ENCODE measurements around the gene JCAD.
"Not testable (repeated sequence)": the region's sequence is repeated elsewhere in the genome, so short reads cannot be mapped to it uniquely, and the experiment has no call there.

JCAD gene

GRCh38 chr10:30059209-30060107, at the start of gene JCAD:
TSS of gene JCAD (minus strand) at chr10:30059586. CDS start at chr10:30047812, 11,774 bp downstream.
- DNase-seq = no peak

- DNase-seq = no peak
These were observed 47.6 kb upstream of the JCAD start for GRCh38 chr10:30106987-30107386.

- no peak for DNase-seq
These were observed 44.4 kb upstream of the JCAD start for GRCh38 chr10:30103595-30104320.

DNA sequence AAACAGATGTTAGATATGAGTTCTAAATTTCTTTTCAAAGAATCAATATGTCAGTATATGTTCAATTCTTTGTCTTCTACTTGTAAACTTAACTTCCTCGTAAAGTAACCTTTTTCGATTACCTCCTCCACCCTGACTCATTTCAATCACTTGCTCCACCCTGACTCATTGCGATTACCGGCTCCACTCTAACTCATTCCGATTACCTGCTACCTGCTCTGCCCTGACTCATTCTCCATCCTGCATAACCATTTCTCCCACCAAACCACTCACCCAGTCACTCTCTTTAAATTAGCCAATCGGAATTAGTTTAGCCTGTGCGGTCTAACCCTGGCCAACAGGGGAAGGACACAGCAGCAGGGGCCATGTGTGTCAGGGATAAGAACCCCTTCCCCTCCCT, 40.3 kb upstream of the JCAD start:
- DNase-seq = not testable (repeated sequence)

DNA sequence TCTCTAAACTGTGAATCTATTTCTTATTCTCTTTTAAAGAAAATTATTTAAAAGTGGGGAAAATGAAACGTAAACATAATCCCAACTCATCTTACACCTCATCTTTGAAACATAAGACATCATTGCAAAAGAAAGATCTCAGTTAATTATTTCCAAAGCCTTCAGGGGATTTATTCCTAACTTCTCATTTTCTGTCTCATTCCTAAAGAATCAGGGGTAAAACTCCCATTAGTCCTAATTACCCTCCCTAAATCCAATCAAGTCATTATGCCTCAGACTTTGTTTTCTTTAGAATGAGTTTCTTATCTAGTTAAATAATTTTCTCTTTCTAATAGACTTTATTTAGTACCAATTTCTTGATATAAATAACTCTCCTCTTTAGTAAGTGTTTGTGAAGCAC, 39.7 kb upstream of the JCAD start:
- no peak for DNase-seq

- no peak for DNase-seq
These were observed 39.2 kb upstream of the JCAD start for GRCh38 chr10:30098629-30099028.

DNA sequence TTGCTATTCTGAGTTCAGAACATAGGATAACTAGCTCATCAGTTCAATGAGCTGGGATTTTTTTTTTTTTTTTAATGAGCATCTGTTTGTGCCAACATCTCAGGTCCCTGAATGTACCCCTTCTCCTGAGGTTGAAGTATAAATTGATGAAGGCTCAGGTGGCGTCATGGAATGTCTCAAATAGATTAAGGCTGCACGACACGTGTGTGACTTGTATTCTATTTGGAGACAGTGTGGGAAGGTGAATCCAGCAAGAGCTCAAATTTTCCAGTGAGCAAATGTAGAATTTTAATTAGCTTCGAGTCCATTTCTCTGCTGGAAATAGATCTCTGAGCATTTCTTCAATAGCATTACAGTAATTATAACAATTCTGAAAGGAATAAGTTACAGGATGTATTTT, 37.2 kb upstream of the JCAD start:
- DNase-seq = no peak

DNA sequence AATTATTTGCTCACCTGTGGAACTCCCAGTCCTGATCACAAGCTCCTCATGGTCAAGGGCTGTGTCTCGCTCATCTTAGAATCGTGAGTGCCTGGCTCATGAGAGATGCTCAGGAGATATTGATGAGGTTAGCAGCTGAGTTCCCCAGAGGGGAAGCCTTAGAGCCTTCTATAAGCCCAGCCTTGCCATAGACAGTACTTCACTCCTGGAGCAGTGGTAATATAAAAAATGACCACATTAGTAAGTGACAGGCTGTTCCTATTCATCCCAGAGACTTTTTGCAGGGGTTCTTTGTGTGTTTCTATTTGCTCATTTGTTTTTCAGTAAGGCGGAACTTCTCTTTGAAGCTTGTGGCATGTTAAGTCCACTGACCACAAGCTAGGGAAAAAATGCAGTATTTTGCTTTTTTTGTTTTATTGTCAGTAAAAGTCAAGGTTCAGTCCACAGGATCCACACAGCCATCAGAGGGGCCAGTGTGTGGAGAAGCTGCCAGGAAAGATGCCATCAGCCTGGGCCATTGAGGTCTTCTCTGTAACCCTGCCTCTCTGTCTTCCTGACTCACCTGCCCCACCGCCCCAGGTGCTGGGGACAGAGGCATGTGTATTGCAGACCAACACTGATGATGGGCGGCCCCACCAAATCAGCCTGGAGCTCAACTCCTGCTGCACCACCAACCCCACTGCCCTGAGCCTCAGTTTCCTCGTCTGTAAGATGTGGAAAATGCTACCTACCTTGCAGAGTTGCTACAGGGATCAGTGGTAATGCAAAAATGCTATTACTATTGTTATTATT, 36.4 kb upstream of the JCAD start:
- DNase-seq = no peak

DNA sequence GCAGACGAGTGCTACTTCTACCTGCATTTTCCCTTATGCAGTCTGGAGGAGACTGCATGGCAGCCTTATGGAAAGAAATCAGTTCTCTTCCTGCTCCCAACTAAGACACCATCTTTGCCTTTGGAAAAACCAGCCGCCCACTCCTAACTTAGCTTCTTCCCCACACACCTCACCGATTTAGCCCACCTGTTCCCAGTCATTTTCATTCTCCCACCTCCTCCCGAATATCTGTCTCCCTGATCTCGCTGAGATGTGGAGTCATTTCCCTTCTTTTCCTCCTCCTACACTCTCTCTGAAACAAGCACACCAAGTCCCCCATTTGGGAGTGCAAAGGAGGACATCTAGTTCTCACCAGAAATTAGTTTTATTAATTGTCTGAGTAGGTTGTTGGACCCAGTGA, 35.2 kb upstream of the JCAD start:
- no peak for DNase-seq

DNA sequence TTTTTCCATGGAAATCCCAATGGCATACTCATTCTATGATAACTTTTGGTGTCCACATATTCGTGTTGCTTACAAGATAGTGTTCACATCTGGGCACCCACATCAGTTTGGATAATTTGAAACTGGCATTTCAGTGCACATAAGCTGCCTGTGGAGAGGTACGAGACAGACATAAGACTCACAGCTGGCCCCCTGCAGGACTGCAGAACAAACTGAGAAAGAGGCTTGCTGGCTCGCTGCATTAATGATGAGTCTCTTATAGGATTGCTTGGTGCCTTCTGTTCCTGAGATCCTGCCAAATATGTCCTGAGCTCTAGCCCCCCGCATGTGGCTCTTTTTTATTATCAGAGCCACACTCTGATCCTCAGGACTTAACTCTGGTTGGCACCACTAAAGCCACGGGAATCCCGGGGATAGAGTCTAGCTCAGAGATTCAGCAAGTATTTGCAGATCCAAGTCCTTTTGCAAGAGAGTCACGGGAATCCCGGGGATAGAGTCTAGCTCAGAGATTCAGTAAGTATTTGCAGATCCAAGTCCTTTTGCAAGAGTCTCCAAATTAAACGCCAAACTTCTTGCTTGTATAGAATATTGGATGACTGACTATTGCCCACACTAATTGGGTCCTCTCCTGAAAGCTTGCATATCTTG, 34.0 kb upstream of the JCAD start:
- DNase-seq = no peak

GRCh38 chr10:30092151-30092790, 32.9 kb upstream of the JCAD start:
- no peak for DNase-seq

DNA sequence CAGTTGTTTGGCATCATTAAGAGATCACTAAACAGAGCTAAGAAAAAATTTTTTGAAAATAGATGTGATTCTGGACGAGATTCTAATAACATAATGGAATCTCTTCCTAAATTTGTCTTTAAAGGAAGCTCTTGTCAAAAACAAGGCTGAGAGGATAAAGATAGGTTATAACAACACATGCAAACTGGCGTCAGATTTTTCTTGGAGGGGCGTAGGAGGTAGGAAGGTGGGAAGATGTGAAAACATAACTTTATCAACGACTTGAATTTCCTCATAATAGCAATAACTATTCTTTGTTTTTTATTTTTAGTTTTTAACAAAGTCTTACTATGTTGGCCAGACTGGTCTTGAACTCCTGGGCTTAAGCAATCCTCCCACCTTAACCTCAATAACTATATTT, 31.8 kb upstream of the JCAD start:
- no peak for DNase-seq

DNA sequence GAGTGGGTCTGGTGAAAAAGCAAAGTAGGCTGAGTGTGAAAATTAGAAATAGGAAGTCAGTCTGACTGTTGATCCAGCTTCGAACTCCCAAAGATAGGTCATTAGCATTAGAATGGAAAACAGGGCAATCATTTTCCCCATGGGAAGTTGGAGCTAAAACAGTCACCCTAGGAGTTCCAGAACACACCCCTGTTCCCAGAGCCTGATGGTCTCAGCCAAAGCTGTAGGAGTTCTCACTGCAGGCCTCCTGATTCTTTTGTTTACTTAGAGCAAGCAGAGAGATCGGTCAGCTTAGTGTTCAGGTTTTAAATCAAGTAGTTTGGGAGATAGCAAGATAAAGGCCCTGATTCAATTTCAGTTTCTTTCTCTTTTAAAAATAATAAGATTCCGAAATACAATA, 28.8 kb upstream of the JCAD start:
- no peak for DNase-seq

GRCh38 chr10:30083934-30084333, 24.5 kb upstream of the JCAD start:
- DNase-seq = no peak

GRCh38 chr10:30081182-30081581, 21.8 kb upstream of the JCAD start:
- DNase-seq = no peak

- DNase-seq = no peak
These were observed 20.8 kb upstream of the JCAD start for GRCh38 chr10:30080161-30080560.

DNA sequence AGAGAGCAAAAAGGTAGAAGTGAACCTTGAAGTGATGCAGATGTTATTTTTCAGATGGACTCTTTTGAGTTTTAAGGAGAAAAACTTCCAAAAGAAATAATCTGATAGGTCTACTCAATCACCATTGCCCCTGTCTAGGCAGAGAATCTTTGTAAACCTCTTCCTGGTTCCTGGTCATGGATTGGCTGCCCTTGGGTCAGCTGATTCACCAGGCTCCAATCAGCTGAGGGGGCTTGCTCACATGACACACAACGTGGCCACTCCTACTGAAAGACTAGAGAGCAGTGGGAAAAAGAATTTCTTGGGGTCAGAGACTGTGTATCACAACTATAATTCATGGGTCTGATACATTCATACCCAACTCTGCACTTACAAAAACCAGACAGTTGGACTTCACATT, 20.0 kb upstream of the JCAD start:
- DNase-seq = no peak

DNA sequence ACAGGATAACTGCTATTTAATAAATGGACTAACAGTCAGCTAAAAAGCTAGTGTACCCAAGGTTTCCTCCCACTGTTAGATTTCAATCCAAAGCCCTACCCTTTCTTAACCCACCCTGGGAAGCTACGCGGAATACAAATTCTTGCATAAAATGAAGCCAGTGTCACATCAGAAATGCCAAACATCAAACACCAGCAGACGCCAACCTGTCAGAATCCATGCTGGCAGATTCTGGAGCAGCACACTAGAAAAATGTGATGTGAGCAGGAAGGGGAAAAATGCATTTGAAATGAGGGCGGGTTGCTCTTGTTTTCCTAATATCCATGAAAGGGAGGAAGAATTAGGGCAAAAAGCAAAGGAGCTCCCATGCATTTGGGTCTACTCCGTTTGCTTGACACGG, 16.1 kb upstream of the JCAD start:
- no peak for DNase-seq

- no peak for DNase-seq
These were observed 15.5 kb upstream of the JCAD start for GRCh38 chr10:30074933-30075332.

- DNase-seq = no peak
These were observed 14.7 kb upstream of the JCAD start for GRCh38 chr10:30074090-30074489.

- no peak for DNase-seq
These were observed 14.3 kb upstream of the JCAD start for GRCh38 chr10:30073767-30074060.

- DNase-seq = no peak
These were observed 13.8 kb upstream of the JCAD start for GRCh38 chr10:30073045-30073766.

Measured in stimulated activated naive CD4-positive, alpha-beta T cell treated with Interleukin-2 at 50 U/mL for 16 hours (primary cell).